NCI-H748 treated with DMSO at 0.1 percent for 48 hours (cell line): ENCODE results near the gene BOLL.
"Not testable (repeated sequence)": the region's sequence is repeated elsewhere in the genome, so short reads cannot be mapped to it uniquely, and the experiment has no call there.

ENCODE experiments used
- DNase-seq: peaks from one replicate; lab custom pipeline; 2025; lab: John Stamatoyannopoulos, UW

Gene BOLL

GRCh38 chr2:197705912-197706838 is 78.9 kb downstream of the BOLL start:
- DNase-seq, result no peak

GRCh38 chr2:197705121-197705911 is 79.8 kb downstream of the BOLL start, which contains the start of gene MARS2:
TSS of gene MARS2 (plus strand) at chr2:197705369. CDS start at chr2:197705406, 37 bp downstream.
- peak; percentile 83 for DNase-seq

GRCh38 chr2:197704434-197705120 is 80.5 kb downstream of the BOLL start:
- no peak for DNase-seq

- no peak for DNase-seq
Observed at GRCh38 chr2:197700960-197701359, 84.2 kb downstream of the BOLL start.

GRCh38 chr2:197699724-197700123 is 85.4 kb downstream of the BOLL start:
- not testable (repeated sequence) for DNase-seq

DNA sequence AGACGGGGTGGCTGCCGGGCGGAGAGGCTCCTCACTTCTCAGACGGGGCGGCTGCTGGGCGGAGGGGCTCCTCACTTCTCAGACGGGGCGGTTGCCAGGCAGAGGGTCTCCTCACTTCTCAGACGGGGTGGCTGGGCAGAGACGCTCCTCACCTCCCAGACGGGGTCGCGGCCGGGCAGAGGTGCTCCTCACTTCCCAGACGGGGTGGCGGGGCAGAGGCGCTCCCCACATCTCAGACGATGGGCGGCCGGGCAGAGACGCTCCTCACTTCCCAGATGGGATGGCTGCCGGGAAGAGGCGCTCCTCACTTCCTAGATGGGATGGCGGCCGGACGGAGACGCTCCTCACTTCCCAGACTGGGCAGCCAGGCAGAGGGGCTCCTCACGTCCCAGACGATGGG is 88.5 kb downstream of the BOLL start:
- DNase-seq, result not testable (repeated sequence)

DNA sequence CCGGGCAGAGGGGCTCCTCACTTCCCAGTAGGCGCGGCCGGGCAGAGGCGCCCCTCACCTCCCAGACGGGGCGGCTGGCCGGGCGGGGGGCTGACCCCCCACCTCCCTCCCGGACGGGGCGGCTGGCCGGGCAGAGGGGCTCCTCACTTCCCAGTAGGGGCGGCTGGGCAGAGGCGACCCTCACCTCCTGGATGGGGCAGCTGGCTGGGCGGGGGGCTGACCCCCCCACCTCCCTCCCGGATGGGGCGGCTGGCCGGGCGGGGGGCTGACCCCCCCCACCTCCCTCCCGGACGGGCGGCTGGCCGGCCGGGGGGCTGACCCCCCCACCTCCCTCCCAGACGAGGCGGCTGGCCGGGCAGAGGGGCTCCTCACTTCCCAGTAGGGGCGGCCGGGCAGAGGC is 89.1 kb downstream of the BOLL start:
- not testable (repeated sequence) for DNase-seq

DNA sequence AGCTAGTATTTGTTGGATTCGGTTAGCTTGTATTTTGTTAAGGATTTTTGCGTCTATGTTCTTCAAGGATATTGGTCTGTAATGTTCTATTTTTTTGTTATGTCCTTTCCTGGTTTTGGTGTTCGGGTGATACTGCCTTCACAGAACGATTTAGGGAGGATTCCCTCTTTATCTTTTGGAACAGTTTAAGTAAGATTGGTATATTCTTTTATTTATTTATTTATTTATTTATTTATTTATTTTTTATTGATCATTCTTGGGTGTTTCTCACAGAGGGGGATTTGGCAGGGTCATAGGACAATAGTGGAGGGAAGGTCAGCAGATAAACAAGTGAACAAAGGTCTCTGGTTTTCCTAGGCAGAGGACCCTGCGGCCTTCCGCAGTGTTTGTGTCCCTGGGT is 89.9 kb downstream of the BOLL start:
- DNase-seq, result not testable (repeated sequence)

GRCh38 chr2:197677483-197677882 is 107.6 kb downstream of the BOLL start:
- DNase-seq, result no peak

DNA sequence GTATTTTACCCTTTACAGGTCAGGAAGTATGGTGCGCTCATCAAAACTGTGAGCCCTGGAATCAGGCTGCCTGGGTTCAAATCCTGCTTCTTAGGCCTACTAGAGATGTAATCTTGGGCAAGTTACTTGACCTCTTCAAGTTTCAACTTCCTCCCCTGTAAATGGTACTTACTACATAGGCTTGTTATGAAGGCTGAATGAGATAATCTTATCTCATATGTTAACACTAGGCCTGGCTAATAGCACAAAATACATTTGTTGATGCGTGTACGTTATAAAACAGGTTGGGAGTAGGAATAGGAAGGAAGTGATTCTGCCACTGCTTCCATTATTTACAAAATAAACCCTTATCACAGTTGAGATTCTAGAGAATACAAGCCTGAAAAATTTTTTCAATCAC is 108.1 kb downstream of the BOLL start:
- no peak for DNase-seq
